ENCODE results near the gene IGF2BP2. TPM values are rescaled to one million over a fixed set of nuclear protein-coding genes. Genes with fewer than 3 reads are reported as not detected.

The IGF2BP2 gene
- total RNA-seq, 4 donors from 2014 or later, result 29.3 to 49.8 (median 41.8) TPM

DNA sequence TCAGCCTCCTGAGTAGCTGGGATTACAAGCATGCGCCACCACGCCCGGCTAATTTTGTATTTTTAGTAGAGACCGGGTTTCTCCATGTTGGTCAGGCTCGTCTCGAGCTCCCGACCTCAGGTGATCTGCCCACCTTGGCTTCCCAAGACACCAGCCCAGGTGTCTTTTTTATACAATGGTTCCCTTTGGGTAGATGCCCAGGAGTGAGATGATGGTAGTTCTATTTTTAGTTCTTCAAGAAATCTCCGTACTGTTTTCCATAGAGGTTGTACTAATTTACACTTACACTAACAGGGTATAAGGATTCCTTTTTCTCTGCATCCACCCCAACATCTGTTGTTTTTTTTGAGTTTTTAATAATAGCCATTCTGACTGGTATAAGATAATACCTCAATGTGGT is 94.3 kb downstream of the IGF2BP2 start:
- Histone ChIP-seq H3K4me3 (no peak overlapping the region), H3K36me3 (no peaks in the 10 kb centered on the region), H3K4me1 (peaks cover 0 to 18% (median 0%) of the 10 kb centered on the region in 4 donors), H3K27ac (no peak overlapping the region), H3K27me3 (no peaks in the 10 kb centered on the region), H3K9me3 (no peaks in the 10 kb centered on the region)
- DNase-seq (ENCODE audit: low spot score in 2 of 2), result no peak
- TF ChIP-seq EP300 (IDR thresholded peaks at IDR 0.05) (no peak), POLR2A (IDR thresholded peaks at IDR 0.05) (no peak)
- TF ChIP-seq, protein P1, sequence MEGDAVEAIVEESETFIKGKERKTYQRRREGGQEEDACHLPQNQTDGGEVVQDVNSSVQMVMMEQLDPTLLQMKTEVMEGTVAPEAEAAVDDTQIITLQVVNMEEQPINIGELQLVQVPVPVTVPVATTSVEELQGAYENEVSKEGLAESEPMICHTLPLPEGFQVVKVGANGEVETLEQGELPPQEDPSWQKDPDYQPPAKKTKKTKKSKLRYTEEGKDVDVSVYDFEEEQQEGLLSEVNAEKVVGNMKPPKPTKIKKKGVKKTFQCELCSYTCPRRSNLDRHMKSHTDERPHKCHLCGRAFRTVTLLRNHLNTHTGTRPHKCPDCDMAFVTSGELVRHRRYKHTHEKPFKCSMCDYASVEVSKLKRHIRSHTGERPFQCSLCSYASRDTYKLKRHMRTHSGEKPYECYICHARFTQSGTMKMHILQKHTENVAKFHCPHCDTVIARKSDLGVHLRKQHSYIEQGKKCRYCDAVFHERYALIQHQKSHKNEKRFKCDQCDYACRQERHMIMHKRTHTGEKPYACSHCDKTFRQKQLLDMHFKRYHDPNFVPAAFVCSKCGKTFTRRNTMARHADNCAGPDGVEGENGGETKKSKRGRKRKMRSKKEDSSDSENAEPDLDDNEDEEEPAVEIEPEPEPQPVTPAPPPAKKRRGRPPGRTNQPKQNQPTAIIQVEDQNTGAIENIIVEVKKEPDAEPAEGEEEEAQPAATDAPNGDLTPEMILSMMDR (IDR thresholded peaks at IDR 0.05), result no peak
- WGBS, 2 donors, result 85 to 92% methylated on average over 8 of the region's 8 CpGs

DNA sequence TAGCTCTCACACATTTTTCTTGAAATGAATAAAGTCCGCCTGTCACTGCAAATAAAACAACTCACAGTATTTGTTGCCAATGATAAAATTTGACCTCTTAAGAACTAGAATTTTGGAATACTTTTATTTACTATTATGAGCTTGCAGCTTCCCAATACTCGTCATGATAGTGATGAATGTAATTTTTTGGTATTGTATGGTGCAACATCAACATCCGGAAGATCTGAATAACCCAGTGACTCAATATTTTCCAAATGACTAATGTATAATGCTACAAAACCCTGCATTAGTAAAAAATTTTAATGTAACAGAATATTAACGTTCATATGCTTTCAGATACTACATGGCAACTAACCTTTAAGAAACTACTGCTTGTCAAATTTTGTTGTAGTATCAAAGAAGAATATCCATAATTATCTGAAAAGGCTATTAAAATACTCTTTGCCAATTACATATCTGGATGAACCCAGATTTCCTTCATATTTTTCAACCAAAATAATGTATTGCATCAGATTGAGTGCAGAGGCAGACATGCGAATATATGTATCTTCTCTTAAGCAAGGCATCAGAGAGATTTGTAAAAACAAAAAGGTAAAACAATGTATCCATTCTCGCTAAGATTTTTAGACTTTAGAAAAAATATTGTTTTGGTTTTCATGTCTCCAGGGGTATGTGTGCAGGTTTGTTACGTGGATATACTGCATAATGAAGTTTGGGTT is 95.3 kb downstream of the IGF2BP2 start:
- Histone ChIP-seq H3K4me3 (no peak overlapping the region), H3K9me3 (no peaks in the 10 kb centered on the region), H3K36me3 (no peaks in the 10 kb centered on the region), H3K27ac (no peak overlapping the region), H3K4me1 (peaks cover 0 to 18% (median 0%) of the 10 kb centered on the region in 4 donors), H3K27me3 (no peaks in the 10 kb centered on the region)
- no peak for DNase-seq (ENCODE audit: low spot score in 2 of 2)
- TF ChIP-seq, protein P1 (IDR thresholded peaks at IDR 0.05), result no peak
- TF ChIP-seq EP300 (IDR thresholded peaks at IDR 0.05) (no peak), POLR2A (IDR thresholded peaks at IDR 0.05) (no peak)
- WGBS, 2 donors, result 60 to 65% methylated on average over 7 of the region's 7 CpGs

DNA sequence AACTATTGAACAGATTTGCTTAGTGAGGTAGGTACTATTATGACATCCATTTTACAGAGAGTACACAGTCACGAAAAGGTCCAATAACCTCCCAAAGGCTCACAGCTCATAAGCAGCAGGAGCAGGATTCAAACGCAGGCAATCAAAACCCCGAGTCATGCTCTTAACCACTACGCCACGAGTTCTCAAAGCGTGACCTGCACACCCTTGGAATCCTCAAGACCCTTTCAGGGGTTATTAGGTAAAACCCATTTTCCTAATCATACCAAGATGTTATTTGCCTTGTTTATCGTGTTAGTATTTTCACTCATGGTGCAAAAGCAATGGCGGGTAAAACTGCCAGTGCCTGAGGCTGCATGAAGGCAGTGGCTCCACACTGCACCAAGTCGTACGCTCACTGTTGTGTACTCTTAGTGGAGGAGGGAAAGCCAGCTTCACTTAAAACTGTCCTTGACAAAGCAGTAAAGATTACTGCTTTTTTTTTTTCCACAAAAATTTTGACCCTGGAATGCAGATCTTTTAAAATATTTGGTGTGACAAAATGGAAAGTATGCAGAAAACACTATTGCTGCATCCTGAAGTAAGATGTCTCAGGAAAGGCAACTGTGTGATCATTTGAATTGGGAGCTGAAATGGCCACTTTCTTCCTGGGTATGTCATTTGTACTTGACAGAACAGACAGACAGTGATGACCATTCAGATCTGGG is 96.1 kb downstream of the IGF2BP2 start:
- Histone ChIP-seq H3K27ac (no peak overlapping the region), H3K4me3 (no peak overlapping the region), H3K36me3 (no peaks in the 10 kb centered on the region), H3K9me3 (no peaks in the 10 kb centered on the region), H3K4me1 (peaks cover 0 to 18% (median 0%) of the 10 kb centered on the region in 4 donors), H3K27me3 (no peaks in the 10 kb centered on the region)
- WGBS, 2 donors, result 66 to 67% methylated on average over 10 of the region's 10 CpGs
- DNase-seq (ENCODE audit: low spot score in 2 of 2), result no peak
- TF ChIP-seq EP300 (IDR thresholded peaks at IDR 0.05) (no peak), POLR2A (IDR thresholded peaks at IDR 0.05) (no peak)
- TF ChIP-seq, protein P1 (IDR thresholded peaks at IDR 0.05), result no peak

DNA sequence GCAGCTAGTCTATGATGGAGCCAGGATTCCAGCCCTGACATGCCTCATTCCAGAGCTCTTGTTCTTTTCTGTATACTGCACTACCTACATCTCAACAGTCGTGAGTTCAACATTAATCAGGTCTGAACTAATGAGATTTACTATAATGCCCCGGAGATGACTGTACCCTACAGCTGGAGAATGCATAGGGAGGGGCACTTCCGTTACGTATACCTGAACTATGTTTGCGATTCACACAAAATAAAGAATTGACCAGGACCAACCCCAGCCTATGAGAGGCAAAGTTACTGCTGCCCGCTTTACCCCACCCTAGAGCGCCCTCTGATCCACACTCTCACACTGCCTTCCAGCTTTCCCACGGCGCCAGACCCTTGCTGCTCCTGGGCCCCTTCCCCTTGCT is 97.0 kb downstream of the IGF2BP2 start:
- WGBS, 2 donors, result 83 to 94% methylated on average over 9 of the region's 9 CpGs
- TF ChIP-seq, protein P1 (IDR thresholded peaks at IDR 0.05), result no peak
- TF ChIP-seq EP300 (IDR thresholded peaks at IDR 0.05) (no peak), POLR2A (IDR thresholded peaks at IDR 0.05) (no peak)
- H3K4me1 ChIP-seq, result peaks cover 0 to 23% (median 0%) of the 10 kb centered on the region in 4 donors

More for the DNA sequence above, 97.0 kb downstream of the IGF2BP2 start:
- Histone ChIP-seq H3K27ac (no peak overlapping the region), H3K27me3 (no peaks in the 10 kb centered on the region), H3K9me3 (no peaks in the 10 kb centered on the region), H3K4me3 (no peak overlapping the region), H3K36me3 (no peaks in the 10 kb centered on the region)
- no peak for DNase-seq (ENCODE audit: low spot score in 2 of 2)
